Measurements from ENCODE around the gene RESF1. TPM values are rescaled to one million over a fixed set of nuclear protein-coding genes. Genes with fewer than 3 reads are reported as not detected.

Gene RESF1
- total and polyA plus RNA-seq, 2 experiments from 2014 or later, result 134 to 313 TPM

GRCh38 chr12:31952418-31952817, 6.8 kb upstream of the RESF1 start:
- no peak overlapping the region for H2AFZ ChIP-seq
- peaks cover 15% of the 10 kb centered on the region for H3K36me3 ChIP-seq (ENCODE audit: insufficient read depth)
- H3K27ac ChIP-seq (ENCODE audit: low read depth), result no peak overlapping the region
- no peak overlapping the region for H3K4me3 ChIP-seq
- H3K4me2 ChIP-seq, result no peak overlapping the region
- Mint-ChIP-seq H3K4me1 (peaks cover 2% of the 10 kb centered on the region; the same call in 1 of the 3 replicates), H3K36me3 (ENCODE audit: low read depth) (peaks cover 32% of the 10 kb centered on the region), H3K4me3 (no peak overlapping the region), H3K27me3 (ENCODE audit: insufficient read depth, low read depth, poor library complexity) (peaks cover 5% of the 10 kb centered on the region), H3K9me3 (peaks cover 44% of the 10 kb centered on the region), H3K27ac (no peak overlapping the region)
- TF ChIP-seq JUNB (IDR thresholded peaks at IDR 0.05; ENCODE audit: unreplicated experiment) (no peak), POLR2AphosphoS5 (IDR thresholded peaks at IDR 0.05; ENCODE audit: low read depth) (no peak), ZNF114 (CRISPR knock-in tag; IDR thresholded peaks at IDR 0.05) (no peak), NANOG (IDR thresholded peaks at IDR 0.05; ENCODE audit: borderline replicate concordance) (peak; percentile 92), EZH2 (IDR thresholded peaks at IDR 0.05; ENCODE audit: low read depth, unreplicated experiment) (no peak), CREB1 (CRISPR knock-in tag; IDR thresholded peaks at IDR 0.05; ENCODE audit: low read depth) (no peak), EZH2phosphoT487 (IDR thresholded peaks at IDR 0.05; ENCODE audit: unreplicated experiment) (no peak)
- TF ChIP-seq, protein P1, sequence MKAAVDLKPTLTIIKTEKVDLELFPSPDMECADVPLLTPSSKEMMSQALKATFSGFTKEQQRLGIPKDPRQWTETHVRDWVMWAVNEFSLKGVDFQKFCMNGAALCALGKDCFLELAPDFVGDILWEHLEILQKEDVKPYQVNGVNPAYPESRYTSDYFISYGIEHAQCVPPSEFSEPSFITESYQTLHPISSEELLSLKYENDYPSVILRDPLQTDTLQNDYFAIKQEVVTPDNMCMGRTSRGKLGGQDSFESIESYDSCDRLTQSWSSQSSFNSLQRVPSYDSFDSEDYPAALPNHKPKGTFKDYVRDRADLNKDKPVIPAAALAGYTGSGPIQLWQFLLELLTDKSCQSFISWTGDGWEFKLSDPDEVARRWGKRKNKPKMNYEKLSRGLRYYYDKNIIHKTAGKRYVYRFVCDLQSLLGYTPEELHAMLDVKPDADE (IDR thresholded peaks at IDR 0.05), result no peak
- peaks cover 4% of the 10 kb centered on the region for H3K4me1 ChIP-seq (ENCODE audit: insufficient read depth)
- peaks cover 9% of the 10 kb centered on the region for H3K9me2 ChIP-seq (ENCODE audit: insufficient read depth)
- ATAC-seq (no peak), DNase-seq (ENCODE audit: low spot score) (no peak)
- H4K20me1 ChIP-seq (replicated peaks; ENCODE audit: insufficient read depth), result no peaks in the 10 kb centered on the region
- no peaks in the 10 kb centered on the region for H3K27me3 ChIP-seq (ENCODE audit: insufficient read depth)
- no peaks in the 10 kb centered on the region for H3K79me2 ChIP-seq (replicated peaks; ENCODE audit: insufficient read depth)
- H3F3A ChIP-seq (replicated peaks; ENCODE audit: low read depth), result 0 out of 2 replicates have a peak, but pooled peaks cover 5% of the 10 kb centered on the region

GRCh38 chr12:31954925-31955858, 4.0 kb upstream of the RESF1 start:
- H3K36me3 ChIP-seq (ENCODE audit: insufficient read depth), result no peaks in the 10 kb centered on the region
- H3K9me2 ChIP-seq (ENCODE audit: insufficient read depth), result peaks cover 3% of the 10 kb centered on the region; the same call in 1 of the 2 replicates
- DNase-seq (ENCODE audit: low spot score) (no peak), ATAC-seq (no peak)
- H3K4me3 ChIP-seq, result no peak overlapping the region
- peaks cover 8% of the 10 kb centered on the region; the same call in 1 of the 2 replicates for H3F3A ChIP-seq (replicated peaks; ENCODE audit: low read depth)
- H4K20me1 ChIP-seq (replicated peaks; ENCODE audit: insufficient read depth), result no peaks in the 10 kb centered on the region
- Mint-ChIP-seq H3K4me1 (peaks cover 13% of the 10 kb centered on the region; the same call in 2 of the 3 replicates), H3K9me3 (peaks cover 31% of the 10 kb centered on the region), H3K27me3 (ENCODE audit: insufficient read depth, low read depth, poor library complexity) (peaks cover 2% of the 10 kb centered on the region), H3K4me3 (no peak overlapping the region), H3K36me3 (ENCODE audit: low read depth) (peaks cover 15% of the 10 kb centered on the region; the same call in 2 of the 3 replicates), H3K27ac (no peak overlapping the region)
- peaks cover 7% of the 10 kb centered on the region for H3K79me2 ChIP-seq (replicated peaks; ENCODE audit: insufficient read depth)
- H2AFZ ChIP-seq, result no peak overlapping the region
- H3K4me2 ChIP-seq, result no peak overlapping the region
- H3K27ac ChIP-seq (ENCODE audit: low read depth), result no peak overlapping the region
- no peaks in the 10 kb centered on the region for H3K27me3 ChIP-seq (ENCODE audit: insufficient read depth)
- peaks cover 14% of the 10 kb centered on the region for H3K4me1 ChIP-seq (ENCODE audit: insufficient read depth)
- TF ChIP-seq ZNF114 (CRISPR knock-in tag; IDR thresholded peaks at IDR 0.05), result no peak
- no peak for TF ChIP-seq POLR2AphosphoS5 (IDR thresholded peaks at IDR 0.05; ENCODE audit: low read depth)
- no peak for TF ChIP-seq EZH2phosphoT487 (IDR thresholded peaks at IDR 0.05; ENCODE audit: unreplicated experiment)
- TF ChIP-seq NANOG (IDR thresholded peaks at IDR 0.05; ENCODE audit: borderline replicate concordance), result no peak
- TF ChIP-seq, protein P2, sequence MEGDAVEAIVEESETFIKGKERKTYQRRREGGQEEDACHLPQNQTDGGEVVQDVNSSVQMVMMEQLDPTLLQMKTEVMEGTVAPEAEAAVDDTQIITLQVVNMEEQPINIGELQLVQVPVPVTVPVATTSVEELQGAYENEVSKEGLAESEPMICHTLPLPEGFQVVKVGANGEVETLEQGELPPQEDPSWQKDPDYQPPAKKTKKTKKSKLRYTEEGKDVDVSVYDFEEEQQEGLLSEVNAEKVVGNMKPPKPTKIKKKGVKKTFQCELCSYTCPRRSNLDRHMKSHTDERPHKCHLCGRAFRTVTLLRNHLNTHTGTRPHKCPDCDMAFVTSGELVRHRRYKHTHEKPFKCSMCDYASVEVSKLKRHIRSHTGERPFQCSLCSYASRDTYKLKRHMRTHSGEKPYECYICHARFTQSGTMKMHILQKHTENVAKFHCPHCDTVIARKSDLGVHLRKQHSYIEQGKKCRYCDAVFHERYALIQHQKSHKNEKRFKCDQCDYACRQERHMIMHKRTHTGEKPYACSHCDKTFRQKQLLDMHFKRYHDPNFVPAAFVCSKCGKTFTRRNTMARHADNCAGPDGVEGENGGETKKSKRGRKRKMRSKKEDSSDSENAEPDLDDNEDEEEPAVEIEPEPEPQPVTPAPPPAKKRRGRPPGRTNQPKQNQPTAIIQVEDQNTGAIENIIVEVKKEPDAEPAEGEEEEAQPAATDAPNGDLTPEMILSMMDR (conservative IDR thresholded peaks at IDR 0.05; ENCODE audit: low read depth in 2 of 2), result no peak
- TF ChIP-seq ZNF462 (CRISPR knock-in tag; IDR thresholded peaks at IDR 0.05), result no peak
- TF ChIP-seq ZNF331 (CRISPR knock-in tag; IDR thresholded peaks at IDR 0.05; ENCODE audit: low read depth), result no peak

Data from GM23338 (cell line).